ENCODE results near the gene PDE6A.

Gene PDE6A

DNA sequence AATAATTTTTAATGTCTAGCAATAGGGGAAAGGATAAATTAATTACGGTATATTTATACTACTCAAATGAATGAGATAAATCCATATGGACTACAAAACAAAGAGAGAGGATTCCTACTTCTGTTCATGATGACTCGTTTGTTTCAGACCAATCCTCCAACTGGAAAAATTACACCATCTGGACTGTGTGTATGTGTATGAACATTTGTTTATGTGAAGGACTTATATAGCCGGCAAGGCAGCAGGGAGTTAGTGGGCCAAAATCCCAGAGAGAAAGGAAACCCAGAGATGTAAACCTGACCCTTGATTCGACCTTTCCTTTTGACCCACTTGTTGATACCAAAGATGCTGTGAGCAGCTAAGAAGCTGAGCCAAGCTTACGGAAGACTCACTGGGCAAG lies 20.1 kb downstream of the PDE6A start:
- no peak for DNase-seq

DNA sequence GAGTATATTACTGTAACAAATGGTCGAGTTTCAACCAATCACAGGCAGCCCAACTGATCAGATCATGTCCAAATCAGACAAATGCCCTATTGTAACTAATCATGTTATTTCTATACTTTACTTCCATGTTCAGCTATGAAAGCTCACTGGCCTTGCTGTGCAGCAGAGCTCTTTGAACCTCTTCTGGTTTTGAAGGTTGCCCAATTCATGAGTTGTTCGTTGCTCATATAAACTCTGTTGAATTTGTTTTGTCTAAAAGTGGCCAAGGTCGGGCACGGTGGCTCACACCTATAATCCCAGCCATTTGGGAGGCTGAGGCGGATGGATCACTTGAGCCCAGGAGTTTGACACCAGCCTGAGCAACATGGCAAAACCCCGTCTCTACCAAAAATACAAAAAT lies 21.6 kb downstream of the PDE6A start:
- no peak for DNase-seq

DNA sequence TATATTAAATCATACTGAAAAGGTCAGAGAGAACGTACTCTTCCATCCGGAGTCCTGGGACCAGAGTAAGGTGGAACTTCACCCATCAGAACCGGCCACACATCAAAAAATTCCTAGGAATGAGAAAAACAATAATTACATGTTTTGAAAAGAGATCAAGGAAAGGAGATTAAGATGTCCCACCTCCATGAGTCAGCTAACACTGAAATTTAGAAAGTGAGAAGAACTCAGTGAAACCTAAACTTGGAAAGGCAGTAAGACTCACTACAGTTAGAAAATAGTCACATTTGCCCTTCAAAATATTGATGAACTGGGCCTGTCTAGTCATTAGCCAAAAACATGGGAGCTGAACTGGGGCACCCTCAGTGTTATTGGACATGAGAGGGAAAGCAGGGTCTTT lies 23.0 kb downstream of the PDE6A start:
- DNase-seq: no peak

DNA sequence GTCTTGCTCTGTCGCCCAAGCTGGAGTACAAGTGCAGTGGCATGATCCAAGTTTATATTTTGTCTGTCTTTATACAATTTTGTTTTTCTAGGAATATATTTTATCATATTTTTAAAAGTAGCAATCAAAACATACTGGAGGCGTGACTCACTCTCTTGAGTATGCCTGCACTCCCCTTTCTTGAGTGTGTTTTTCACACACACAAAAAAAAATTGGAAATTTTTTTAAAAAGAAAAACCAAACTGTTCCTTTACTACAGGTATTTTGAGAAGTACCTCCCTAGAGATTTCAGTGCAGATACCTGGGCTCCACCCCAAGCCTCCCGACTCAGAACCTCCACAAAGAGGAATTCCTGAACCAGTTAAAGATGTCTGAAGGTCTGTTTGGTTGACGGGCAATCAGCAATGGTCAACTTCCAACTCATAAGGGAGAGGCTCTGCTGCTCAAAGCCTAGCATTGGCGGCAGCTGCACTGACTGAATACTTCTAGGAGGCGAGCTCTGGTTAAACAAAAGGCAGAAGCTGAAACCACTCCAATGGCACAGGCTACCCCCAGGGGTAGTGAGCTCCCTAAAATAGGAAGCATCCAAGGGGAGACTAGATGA lies 27.4 kb downstream of the PDE6A start:
- DNase-seq: no peak

DNA sequence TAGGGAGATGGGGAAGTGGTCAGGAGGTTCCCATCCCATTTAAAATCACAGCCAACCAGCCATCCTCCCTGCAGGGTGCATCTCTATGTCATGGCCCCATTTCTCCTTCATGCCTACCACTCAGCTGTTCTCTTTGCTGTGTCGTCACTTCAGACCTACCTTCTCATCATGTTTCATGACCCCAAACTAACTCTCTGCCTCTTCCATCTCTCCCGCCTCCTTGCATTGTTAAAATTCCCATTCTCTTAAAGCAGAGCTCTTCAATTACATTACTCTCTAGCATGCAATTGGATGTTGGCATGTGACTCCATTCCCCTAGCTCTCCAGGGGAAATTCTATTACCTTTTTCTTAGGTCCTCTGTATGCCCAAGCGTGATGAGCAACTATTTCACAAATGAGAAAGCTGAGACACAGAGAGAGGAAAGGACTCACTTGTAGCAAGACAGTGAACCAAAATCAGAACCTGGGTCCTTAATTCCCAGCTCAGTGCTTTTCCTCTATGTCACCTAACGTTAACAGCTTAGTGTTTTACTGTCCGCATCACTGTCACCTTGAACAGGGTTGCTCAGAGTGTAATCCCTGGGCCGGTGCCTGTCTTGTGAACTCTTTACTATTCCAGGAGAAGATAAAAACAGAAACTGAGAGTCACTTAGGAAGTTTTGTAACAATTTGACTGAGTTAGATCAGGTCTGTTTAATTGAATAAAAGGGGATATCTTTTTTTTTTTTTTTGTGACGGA lies 28.1 kb downstream of the PDE6A start:
- no peak for DNase-seq

DNA sequence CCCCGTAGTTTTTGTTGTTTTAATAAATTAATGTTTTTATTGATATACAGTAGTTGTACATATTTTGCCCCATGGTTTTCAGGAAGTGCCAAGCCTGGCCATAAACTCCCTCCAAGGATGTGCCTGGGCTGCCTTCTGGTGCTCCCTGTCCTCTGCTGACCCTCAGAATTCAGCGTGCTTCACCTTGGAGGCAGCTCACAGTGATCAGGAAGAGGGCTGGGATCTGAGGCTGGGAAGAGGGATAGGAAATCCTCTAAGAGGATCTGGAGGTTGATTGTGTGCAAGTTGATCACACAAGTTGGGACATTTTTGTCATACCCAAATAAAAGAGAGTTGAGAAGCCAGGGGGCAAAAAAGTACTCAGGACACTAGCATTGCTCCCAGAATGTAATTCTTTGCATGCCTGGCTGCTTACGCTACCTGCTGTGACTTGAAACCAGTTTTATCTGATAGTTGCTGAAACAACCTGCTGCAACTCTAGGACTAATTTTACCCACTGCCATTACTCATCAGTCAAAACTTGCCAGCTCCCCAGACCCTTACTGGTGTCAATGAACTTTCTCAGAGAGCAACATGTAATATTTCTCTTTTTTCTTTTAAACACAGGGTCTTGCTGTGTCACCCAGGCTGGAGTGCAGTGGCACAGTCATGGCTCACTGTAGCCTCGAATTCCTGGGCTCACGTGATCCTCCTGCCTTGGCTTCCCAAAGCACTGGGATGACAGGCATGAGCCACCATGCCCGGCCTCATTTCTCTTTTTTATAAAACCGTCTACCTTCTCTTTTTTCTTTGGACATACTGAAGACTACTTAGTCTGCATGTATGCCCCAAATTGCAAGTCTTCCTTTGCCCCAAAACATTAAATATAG lies 29.0 kb downstream of the PDE6A start:
- DNase-seq: no peak

DNA sequence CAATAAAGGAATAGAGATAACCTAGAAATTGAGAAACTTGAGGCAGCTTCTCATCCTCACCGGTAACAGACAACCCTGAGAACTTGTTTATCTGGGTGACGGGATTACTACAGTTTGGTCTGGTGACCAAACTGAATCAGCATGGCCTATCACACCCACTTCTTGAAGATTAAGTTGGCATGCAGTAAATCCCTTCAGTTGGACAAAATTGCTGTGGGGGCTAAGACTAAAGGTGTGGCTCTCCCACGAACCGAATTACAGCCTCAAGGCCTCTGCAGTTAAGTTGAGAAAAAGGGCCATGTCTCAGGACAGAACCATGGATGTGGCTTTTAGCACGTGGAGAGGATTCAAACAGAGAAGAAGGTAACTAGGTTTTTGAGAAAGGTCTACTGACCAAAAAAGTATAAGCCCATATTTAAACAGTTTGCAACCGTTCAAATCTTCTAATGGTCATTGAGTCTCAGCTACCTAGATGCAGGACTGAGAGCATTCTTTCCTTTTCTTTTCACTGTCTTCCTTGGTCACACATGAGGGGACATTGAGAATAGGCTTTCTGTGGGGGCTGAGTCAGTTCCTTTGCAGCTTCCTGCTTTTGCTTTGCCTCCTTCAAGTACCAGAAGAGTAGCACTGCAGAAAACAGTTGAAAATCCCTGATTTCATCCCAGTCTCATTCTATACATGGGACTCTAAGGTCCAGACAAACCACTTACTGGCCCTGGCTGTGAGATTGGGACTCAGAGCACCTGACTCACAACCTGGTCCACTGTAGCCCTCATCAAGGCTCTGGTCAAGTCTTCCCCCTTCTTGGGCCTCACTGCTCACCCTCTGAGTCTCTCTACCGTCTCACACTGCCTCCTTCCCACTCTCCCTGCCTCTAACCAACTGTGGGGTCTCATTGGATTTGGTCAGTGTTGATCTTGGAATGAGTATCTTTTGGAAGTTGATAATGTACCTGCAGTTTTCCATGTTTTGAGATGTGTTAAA lies 30.9 kb downstream of the PDE6A start:
- no peak for DNase-seq

DNA sequence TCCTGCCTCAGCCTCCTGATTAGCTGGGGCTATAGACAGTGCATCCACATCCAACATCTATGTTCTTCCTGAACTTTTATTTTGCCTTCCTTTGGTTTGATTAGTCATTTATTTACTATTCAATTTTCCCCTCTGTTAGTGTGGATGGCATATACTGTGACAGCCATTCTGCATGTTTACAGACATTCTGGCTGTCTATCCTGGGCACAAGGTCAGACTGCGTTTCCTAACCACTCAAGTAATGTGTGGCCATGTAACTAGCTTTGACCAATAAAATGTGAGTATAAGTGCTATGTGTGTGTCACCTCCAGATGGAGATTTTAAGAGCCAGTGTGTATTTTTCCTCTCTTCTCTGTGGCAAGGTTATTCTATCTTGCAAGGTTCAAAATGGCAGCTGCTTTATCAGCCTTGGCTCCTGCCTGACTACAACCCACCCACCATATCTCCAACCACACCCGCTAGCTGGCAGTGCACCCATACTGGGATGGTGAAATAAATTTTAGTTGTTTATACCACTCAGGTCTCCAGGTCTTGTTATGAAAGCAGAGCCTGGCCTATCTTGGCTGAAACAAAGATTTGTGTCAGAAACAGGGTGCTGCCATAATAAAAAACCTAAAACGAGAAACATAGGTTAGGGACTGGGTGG lies 32.2 kb downstream of the PDE6A start:
- no peak for DNase-seq

DNA sequence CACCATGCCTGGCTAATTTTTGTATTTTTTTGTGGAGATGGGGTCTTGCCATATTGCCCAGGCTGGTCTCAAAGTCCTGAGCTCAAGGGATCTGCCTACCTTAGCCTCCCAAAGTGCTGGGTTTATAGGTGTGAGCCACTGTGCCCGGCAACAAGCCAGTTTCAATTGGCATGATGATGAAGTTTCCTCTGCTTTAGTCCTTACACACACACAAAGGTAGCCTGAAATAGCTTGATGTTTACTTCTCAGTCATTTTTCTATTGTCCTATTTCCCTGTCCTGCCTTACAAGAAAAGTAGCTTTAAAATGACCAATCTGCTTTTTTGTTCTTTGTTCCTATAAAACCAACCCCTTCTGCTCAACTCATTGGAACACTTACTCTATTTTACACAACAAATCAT lies 33.6 kb downstream of the PDE6A start:
- DNase-seq: no peak

DNA sequence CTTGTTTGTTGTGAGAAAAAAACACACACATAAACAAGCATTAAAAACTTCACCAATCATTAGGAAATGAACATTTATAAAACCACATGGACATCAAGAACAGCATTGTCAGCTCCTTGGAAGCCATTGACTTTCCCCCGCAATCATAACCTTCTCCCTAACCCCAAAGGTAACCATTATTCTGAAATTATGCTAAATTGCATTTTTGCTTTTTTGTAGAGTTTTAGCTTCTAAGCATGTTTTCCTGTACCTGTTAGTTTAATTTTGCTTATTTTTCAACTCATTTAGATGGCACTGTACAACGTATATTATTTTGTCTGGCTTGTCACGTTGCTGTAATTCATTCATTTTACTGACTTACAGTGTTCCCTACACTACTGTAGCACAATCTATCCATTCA lies 36.8 kb downstream of the PDE6A start:
- DNase-seq: no peak

DNA sequence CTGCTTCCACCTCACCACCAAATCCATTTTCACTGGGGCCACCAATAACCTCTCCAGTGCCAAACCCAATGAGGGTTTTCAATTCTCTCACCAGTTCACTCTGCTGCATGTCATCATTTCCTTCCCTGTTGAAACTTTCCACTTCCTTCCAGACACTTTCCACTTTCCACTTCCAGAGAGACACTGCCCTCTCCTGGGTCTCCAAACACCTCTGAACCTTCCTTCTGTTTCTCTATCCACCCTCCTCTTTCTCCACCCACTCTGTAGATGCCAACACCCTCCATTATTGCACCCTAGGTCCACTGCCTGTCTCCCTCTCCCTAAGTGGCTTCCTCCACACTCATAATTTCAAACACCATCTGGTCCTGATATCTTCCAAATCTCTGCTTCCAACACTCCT lies 39.6 kb downstream of the PDE6A start:
- no peak for DNase-seq

DNA sequence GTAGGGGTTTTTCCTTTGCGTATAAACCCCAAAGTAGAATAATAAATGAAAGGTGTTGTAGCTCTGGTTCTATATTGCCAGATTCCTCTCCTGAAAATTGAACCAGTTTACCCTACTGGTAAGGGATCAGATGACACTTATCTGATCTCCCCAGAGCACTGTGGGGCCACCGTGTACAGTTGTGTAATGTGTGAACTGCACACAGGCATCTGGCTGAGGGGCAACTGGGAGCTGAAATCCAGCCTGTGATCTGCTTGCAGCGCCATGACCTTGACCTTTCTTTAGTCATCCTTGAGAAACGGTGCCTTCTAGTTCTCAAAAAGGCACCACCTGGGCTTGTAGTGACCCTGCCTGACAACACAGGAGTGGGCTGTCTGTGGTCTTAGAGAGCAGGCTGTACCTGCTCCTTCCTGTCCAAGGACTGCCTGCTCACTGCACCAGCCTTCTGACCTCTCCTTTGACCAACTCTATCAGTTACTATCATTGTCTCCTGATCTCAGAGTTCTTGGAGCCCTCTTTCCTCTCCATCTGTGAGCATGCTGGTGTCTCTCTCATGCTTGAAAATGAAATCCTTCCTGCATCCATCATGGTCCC lies 40.2 kb downstream of the PDE6A start:
- DNase-seq: no peak

DNA sequence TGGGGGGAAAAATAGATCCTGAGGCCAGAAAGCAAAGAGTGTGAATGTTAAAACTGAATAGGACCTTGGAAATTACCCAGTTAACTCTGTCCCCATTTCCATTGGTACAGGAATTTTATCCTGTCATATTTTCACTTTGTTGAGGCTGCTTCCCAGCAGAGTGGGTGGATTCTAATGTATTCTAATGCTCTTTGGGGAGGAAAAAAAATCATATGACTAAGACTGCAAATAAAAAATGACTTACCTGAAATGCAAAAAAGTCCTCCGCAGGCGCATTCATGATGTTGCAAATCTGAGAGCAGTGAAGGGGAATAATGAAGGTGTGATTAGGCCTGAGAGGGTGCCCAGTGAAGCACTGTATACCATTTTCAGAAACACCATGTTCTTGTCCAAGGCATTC lies 41.2 kb downstream of the PDE6A start:
- DNase-seq: no peak

DNA sequence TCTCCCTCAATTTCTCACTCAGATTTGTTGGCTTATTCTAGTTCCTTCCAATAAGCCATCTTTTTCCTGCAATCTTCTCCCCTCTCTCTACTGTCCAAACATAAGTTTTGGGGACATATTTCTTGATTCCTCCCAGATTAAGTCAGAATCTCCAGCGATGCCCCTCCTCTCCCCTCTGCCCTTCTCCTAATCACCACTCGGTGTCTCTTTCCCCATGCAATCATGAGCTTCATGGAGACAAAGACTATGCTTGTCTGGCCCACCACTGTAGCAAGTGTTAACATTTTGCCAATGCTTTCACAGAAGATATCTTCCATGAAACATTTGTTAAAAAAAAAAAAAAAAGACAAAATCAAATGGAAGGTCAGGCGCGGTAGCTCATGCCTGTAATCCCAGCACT lies 42.4 kb downstream of the PDE6A start:
- no peak for DNase-seq

DNA sequence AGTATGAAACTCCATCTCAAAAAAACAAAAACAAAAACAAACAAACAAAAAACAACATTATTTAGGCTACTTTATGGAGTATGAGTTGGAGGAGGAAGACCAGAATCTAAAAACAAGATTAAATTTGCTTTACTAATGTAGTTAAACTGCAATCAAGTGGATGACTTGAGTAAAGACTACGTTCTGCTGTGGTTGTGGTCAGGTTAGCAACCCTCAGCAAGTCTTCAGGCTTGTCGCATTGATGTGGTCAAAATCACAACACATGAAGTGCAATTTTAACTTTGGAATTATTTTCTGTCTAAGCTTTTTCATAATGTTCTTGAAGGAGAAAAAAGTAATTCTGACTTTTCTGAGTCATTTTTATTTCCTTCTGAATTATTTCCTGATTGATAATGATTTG lies 43.1 kb downstream of the PDE6A start:
- no peak for DNase-seq

DNA sequence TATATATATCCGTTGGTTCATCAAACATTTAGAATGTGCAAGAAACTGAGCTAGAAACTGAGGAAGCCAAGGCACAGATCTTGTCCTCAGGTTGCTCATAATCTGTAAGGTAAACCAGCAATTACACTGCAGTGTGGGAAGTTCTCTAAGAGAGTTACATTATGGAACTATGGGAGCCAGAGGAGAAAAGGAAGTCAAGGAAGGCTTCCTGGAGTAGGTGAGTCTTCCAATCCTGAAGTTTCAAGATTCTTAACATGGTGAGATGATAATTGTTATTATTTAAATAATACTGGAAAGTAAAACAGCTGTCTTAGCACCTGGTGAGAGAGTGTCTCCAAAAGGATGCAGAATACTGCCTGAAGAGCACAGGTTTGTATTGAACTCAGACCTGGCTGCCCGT lies 44.2 kb downstream of the PDE6A start:
- no peak for DNase-seq

DNA sequence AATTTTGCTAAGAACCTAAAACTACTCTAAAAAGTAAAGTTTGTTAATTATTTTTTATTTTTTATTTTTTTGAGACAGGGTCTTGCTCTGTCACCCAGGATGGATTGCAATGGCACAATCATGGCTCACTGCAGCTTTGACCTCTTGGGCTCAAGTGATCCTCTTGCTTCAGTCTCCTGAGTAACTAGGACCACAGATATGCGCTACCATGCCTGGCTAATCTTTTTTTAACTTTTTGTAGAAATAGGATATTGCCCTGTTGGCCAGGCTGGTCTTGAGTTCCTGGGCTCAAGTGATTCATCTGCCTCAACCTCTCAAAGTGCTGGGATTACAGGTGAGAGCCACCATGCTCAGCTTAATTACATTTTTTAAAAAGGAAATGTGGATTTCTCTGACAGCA lies 45.8 kb downstream of the PDE6A start:
- DNase-seq: no peak

DNA sequence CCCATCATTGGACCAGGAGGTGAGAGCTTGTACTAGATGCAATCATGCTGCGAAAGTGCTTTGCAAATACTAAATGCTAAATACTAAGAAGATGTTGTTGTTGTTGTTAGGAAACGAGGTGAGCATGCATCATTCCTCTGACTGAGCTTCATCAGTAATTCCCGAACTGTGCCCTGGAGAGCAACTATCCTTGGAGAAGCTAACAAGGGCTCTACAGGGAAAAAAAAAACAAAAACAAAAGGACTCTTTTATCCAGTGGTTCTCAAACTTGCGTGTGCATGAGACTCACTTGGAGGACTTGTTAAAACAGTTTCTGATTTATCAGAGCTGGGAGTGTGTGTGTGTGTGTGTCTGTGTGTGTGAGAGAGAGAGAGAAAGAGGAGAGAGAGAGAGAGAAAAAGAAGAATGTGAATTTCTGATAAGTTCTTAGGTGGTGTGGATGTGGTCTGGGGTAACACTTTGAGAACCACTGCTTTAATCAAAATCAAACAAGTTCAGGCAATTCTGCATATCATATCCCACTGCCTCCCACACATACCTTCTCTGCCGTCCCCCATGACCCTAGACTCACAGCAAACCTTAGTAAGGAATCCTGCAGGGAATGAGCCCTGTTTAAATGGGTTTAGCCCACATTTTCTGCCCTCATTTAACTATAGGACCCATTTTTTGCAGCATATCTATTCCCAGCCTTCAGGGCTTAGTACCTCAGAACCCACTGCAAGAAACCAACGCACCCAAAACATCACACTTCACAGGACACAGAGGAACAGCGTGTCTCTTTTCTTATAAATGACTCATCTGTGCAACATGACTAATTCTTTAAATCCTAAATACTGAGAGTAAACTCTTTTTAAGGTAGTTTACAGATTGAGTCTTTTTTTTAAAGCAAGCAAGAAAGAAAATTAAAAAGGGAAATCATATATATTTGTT lies 48.9 kb downstream of the PDE6A start:
- DNase-seq: no peak

DNA sequence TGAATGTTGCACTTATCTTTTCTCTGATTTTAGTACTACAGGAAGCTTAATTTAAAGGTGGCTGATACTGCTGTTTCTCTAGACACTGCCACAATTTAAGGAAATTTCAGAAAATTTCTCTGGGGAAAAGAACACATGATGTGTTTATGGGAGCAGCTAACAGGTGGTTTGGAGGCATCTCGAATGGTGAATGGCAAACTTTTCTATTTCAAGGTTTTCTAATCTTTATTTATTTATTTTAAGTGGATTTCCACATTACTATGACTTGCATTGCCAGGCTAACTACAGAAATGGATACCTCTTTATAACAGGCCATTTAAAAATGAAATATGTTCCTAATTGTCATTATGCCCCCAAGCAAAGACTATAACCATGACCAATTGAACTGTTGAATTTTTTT lies 50.4 kb downstream of the PDE6A start:
- DNase-seq: no peak

DNA sequence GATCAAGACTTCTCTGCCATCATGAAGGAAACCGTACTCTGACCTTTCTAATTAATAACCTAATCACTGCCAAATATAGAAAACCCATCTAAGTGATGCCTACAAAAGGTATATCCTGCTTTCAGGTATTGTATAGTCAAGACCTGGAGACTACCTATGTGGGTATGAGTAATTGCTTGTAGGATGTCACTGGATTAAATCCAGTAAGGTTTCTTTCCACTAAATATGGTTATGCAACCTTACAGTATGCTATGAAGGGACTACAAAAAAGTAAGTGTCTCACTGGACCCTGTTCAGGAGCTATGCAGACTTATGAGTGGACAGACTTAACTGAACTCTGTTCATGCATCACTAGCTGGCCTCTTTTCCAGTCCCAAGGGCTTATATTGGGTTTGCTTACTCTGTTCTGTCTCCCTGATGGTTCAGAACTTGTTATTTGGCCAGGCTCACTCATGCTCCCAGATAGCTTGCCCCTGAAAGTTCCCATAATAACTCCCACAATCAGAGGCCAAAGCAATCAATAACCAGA lies 51.1 kb downstream of the PDE6A start:
- no peak for DNase-seq

DNA sequence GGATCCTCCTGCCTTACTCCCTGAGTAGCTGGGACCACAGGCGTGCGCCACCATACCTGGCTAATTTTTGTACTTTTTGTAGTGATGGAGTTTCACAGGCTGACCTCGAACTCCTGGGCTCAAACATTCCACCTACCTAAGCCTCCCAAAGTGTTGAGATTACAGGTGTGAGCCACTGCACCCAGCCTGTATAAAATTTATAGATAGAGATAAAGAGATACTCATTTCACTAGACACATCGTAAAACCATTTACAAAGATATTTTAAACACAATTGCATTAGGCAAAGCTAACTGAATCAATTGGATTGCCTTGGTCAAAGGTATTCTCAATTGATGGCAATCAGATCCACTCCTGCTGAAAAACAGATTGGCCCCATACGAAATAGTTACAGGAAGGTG lies 52.0 kb downstream of the PDE6A start:
- no peak for DNase-seq
